ENCODE measurements around the gene ALDH1A3.
"Not testable (repeated sequence)": the region's sequence is repeated elsewhere in the genome, so short reads cannot be mapped to it uniquely, and the experiment has no call there.

DNA sequence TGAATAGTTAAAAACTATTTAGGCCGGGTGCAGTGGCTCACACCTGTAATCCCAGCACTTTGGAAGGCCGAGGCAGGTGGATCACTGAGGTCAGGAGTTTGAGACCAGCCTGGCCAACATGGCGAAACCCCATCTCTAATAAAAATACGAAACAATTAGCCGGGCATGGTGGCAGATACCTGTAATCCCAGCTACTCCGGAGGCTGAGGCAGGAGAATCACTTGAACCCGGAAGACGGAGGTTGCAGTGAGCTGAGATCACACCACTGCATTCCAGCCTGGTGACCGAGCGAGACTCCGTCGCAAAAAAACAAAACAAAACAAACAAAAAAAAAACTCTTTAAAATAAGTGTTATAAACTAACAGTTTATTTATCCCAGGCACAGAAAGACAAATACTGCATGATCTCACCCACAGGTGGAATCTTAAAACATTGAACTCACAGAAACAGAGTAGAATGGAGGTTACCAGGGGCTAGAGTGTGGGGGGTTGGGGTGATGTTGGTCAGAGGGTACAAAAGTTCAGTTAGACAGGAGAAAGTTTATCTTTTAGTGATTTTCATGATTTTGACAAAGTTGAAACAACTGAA is 28.1 kb upstream of the ALDH1A3 start:
- TF ChIP-seq, protein P1, sequence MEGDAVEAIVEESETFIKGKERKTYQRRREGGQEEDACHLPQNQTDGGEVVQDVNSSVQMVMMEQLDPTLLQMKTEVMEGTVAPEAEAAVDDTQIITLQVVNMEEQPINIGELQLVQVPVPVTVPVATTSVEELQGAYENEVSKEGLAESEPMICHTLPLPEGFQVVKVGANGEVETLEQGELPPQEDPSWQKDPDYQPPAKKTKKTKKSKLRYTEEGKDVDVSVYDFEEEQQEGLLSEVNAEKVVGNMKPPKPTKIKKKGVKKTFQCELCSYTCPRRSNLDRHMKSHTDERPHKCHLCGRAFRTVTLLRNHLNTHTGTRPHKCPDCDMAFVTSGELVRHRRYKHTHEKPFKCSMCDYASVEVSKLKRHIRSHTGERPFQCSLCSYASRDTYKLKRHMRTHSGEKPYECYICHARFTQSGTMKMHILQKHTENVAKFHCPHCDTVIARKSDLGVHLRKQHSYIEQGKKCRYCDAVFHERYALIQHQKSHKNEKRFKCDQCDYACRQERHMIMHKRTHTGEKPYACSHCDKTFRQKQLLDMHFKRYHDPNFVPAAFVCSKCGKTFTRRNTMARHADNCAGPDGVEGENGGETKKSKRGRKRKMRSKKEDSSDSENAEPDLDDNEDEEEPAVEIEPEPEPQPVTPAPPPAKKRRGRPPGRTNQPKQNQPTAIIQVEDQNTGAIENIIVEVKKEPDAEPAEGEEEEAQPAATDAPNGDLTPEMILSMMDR (IDR thresholded peaks at IDR 0.05; ENCODE audit: low read depth, low read length), result not testable (repeated sequence)
- TF ChIP-seq, protein P2, sequence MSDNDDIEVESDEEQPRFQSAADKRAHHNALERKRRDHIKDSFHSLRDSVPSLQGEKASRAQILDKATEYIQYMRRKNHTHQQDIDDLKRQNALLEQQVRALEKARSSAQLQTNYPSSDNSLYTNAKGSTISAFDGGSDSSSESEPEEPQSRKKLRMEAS (IDR thresholded peaks at IDR 0.05; ENCODE audit: low read depth, low read length), result not testable (repeated sequence)
- TF ChIP-seq POLR2A (IDR thresholded peaks at IDR 0.05; ENCODE audit: extremely low read depth, insufficient read length); MYC (IDR thresholded peaks at IDR 0.05; ENCODE audit: low read depth, low read length): not testable (repeated sequence)
